ELF-1 (cell line): ENCODE measurements around the gene TOPORS.

Experiments used
- DNase-seq: peaks from one replicate; pipeline ENCODE4 v3.0.0-alpha.2; 2016; ENCODE audit warnings: low read depth, low spot score

Gene TOPORS

GRCh38 chr9:32503008-32503407 is 49.4 kb downstream of the TOPORS start:
- DNase-seq: peak; percentile 4

GRCh38 chr9:32502464-32502863 is 49.9 kb downstream of the TOPORS start:
- DNase-seq: peak; percentile 9

- DNase-seq: no peak
Measured at GRCh38 chr9:32501868-32502267, 50.5 kb downstream of the TOPORS start.

- no peak for DNase-seq
Measured at GRCh38 chr9:32500768-32501167, 51.6 kb downstream of the TOPORS start.

GRCh38 chr9:32497921-32498320 is 54.5 kb downstream of the TOPORS start:
- no peak for DNase-seq

GRCh38 chr9:32490601-32491000 is 61.8 kb downstream of the TOPORS start:
- DNase-seq: no peak
